ENCODE results near the gene TRMT2B. TPM values are rescaled to one million over a fixed set of nuclear protein-coding genes. Genes with fewer than 3 reads are reported as not detected.
"Not testable (repeated sequence)": the region's sequence is repeated elsewhere in the genome, so short reads cannot be mapped to it uniquely, and the experiment has no call there.

TRMT2B gene
- total RNA-seq, 2 experiments from 2014 or later: 21.1 to 24.0 TPM

GRCh38 chrX:100981498-100981845, 70.4 kb downstream of the TRMT2B start:
- POLR2A ChIA-PET: not testable (repeated sequence)

GRCh38 chrX:100980608-100981497, 71.1 kb downstream of the TRMT2B start:
- no peaks in the 10 kb centered on the region for H3K36me3 Mint-ChIP-seq (ENCODE audit: low read depth)
- ChIA-PET CTCF (no interaction called here), POLR2A (no interaction called here)
- DNase-seq: no peak
- no peaks in the 10 kb centered on the region for H3K4me1 Mint-ChIP-seq
- H3K27me3 Mint-ChIP-seq: no peaks in the 10 kb centered on the region
- no peak overlapping the region for H3K4me3 Mint-ChIP-seq
- H3K27ac Mint-ChIP-seq: no peak overlapping the region
- no peaks in the 10 kb centered on the region for H3K9me3 Mint-ChIP-seq

More at GRCh38 chrX:100981498-100981845, 70.4 kb downstream of the TRMT2B start:
- H3K4me3 Mint-ChIP-seq; H3K9me3 Mint-ChIP-seq; H3K27me3 Mint-ChIP-seq; H3K27ac Mint-ChIP-seq; H3K4me1 Mint-ChIP-seq; H3K36me3 Mint-ChIP-seq (ENCODE audit: low read depth); DNase-seq; CTCF ChIA-PET: not testable (repeated sequence)

DNA sequence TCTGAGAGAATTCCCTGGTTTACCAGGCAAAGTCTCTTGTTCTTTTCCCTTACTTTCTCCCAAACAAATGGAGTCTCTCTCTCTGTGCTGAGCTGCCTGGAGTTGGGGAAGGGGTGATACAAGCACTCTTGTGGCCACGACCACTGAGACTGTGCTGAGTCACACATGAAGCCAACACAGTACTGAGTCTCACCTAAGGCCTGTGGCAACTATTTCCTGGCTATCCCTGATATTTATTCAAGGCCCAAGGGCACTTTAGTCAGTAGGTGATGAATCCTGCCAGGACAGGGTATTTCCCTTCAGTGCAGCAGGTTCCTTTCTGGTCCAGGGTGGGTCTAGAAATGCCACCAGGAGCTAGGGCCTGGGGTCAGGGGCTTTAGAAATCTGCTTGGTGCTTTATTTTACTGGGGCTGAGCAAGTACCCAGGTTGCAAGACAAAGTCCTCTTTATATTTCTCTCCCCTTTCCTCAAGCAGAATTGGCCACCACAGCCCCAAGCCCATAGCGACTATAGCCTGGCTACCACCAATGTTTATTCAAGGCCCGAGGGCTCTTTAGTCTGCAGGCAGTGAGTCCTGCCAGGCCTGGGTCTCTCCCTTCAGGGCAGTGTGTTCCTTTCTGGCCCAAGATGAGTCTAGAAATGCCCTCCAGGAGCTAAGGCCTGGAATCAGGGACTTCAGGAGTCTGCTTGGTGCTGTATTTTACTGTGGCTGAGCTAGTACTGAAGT, 71.9 kb downstream of the TRMT2B start:
- H3K36me3 Mint-ChIP-seq (ENCODE audit: low read depth): no peaks in the 10 kb centered on the region
- no peaks in the 10 kb centered on the region for H3K4me1 Mint-ChIP-seq
- H3K27me3 Mint-ChIP-seq: no peaks in the 10 kb centered on the region
- DNase-seq: no peak
- no peaks in the 10 kb centered on the region for H3K9me3 Mint-ChIP-seq
- H3K4me3 Mint-ChIP-seq: no peak overlapping the region
- no peak overlapping the region for H3K27ac Mint-ChIP-seq
- ChIA-PET CTCF (no interaction called here), POLR2A (no interaction called here)

DNA sequence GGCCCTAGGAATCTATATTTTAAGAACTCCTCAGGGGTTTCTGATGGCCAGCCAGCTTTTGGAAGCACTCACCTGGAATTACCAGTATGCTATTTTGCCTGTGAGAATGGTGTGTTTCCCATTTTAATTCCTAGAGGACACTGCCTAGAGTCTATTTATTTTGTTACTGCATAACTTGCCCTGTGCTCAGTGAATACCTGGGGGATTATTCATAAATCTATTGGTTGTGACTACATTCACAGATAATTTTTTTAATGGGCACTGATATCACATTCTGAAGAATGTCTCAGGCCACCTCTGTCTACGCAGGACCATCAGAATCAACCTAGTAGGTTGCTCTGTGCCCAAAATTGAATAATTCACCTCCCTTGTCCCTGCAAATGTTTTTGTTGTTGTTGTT, 75.7 kb downstream of the TRMT2B start:
- H3K9me3 Mint-ChIP-seq: no peaks in the 10 kb centered on the region
- ChIA-PET POLR2A (no interaction called here), CTCF (no interaction called here)
- H3K27ac Mint-ChIP-seq: no peak overlapping the region
- no peak overlapping the region for H3K4me3 Mint-ChIP-seq
- DNase-seq: no peak
- H3K36me3 Mint-ChIP-seq (ENCODE audit: low read depth): no peaks in the 10 kb centered on the region
- no peaks in the 10 kb centered on the region for H3K27me3 Mint-ChIP-seq
- no peaks in the 10 kb centered on the region for H3K4me1 Mint-ChIP-seq

- Mint-ChIP-seq H3K36me3 (ENCODE audit: low read depth) (no peaks in the 10 kb centered on the region), H3K9me3 (no peaks in the 10 kb centered on the region), H3K27ac (no peak overlapping the region), H3K4me1 (no peaks in the 10 kb centered on the region), H3K4me3 (no peak overlapping the region), H3K27me3 (no peaks in the 10 kb centered on the region)
- ChIA-PET CTCF (no interaction called here), POLR2A (no interaction called here)
- no peak for DNase-seq
Measured at GRCh38 chrX:100975212-100975611, 76.7 kb downstream of the TRMT2B start.

DNA sequence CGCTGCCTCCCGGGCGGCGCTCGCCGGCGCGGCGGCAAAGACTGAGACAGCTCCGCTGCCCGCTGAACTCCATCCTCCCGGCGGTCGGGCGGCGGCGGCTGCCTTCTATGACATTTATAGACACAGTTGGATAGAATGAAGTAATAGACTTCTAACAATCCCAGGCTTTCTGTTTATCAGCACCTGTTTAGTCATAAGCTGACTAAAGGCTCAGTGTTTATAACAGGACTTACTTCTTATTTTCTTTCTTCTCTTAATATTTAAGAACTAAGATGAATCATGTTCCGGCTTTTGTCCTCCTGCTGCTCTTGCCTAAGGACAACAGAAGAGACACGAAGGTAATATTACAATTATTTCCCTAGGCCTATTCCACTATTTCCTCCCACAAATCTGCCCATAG, 78.5 kb downstream of the TRMT2B start:
- DNase-seq: no peak
- Mint-ChIP-seq H3K4me1 (no peaks in the 10 kb centered on the region), H3K27me3 (no peaks in the 10 kb centered on the region), H3K4me3 (no peak overlapping the region), H3K9me3 (no peaks in the 10 kb centered on the region), H3K27ac (no peak overlapping the region), H3K36me3 (ENCODE audit: low read depth) (no peaks in the 10 kb centered on the region)
- ChIA-PET CTCF (no interaction called here), POLR2A (no interaction called here)

DNA sequence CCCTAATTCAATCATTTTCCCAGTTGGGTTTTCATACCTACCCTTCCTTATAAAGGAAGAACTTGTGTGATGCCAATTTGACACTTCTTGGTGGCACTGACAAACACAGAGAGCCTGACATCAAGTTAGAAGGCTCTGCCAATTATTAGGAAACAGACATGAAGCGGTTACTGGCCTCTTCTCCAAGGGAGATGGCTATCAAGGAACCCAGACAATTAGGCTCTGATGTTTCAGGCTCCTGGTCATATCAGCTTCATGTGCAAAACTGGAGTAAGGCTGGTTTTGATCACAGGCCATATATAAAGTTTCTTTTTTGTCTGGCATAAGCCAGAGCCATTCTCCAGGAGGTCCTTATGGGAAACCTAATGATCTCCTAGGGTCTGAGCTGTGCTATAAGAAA, 82.0 kb downstream of the TRMT2B start:
- H3K4me1 Mint-ChIP-seq: no peaks in the 10 kb centered on the region
- CTCF ChIA-PET: no interaction called here

GRCh38 chrX:100969408-100969807, 82.5 kb downstream of the TRMT2B start, which contains the start of gene ARL13A:
Gene ARL13A, plus strand, starts transcription at chrX:100969708. Its CDS starts 3,982 bp downstream, at chrX:100973690.
- Mint-ChIP-seq H3K36me3 (ENCODE audit: low read depth) (no peaks in the 10 kb centered on the region), H3K4me3 (no peak within 1 kb of the TSS), H3K4me1 (no peaks in the 10 kb centered on the region), H3K9me3 (no peaks in the 10 kb centered on the region), H3K27ac (no peak within 1 kb of the TSS), H3K27me3 (no peaks in the 10 kb centered on the region)
- CTCF ChIA-PET: no interaction called here
- POLR2A ChIA-PET: no interaction called here
- no peak for DNase-seq

More for the DNA sequence above, 82.0 kb downstream of the TRMT2B start:
- no peak for DNase-seq
- H3K9me3 Mint-ChIP-seq: no peaks in the 10 kb centered on the region
- H3K4me3 Mint-ChIP-seq: no peak overlapping the region
- no peak overlapping the region for H3K27ac Mint-ChIP-seq
- no peaks in the 10 kb centered on the region for H3K27me3 Mint-ChIP-seq
- POLR2A ChIA-PET: no interaction called here
- H3K36me3 Mint-ChIP-seq (ENCODE audit: low read depth): no peaks in the 10 kb centered on the region

- DNase-seq: no peak
- no peaks in the 10 kb centered on the region for H3K4me1 Mint-ChIP-seq
- POLR2A ChIA-PET: no interaction called here
- no peaks in the 10 kb centered on the region for H3K27me3 Mint-ChIP-seq
- no peak overlapping the region for H3K27ac Mint-ChIP-seq
- H3K9me3 Mint-ChIP-seq: no peaks in the 10 kb centered on the region
- no peaks in the 10 kb centered on the region for H3K36me3 Mint-ChIP-seq (ENCODE audit: low read depth)
- H3K4me3 Mint-ChIP-seq: no peak overlapping the region
- CTCF ChIA-PET: no interaction called here
Measured at GRCh38 chrX:100964362-100964761, 87.5 kb downstream of the TRMT2B start.

- CTCF ChIA-PET: no interaction called here
- DNase-seq: no peak
- Mint-ChIP-seq H3K36me3 (ENCODE audit: low read depth) (no peaks in the 10 kb centered on the region), H3K9me3 (no peaks in the 10 kb centered on the region), H3K27ac (no peak overlapping the region), H3K4me1 (no peaks in the 10 kb centered on the region), H3K27me3 (no peaks in the 10 kb centered on the region), H3K4me3 (no peak overlapping the region)
- POLR2A ChIA-PET: no interaction called here
Measured at GRCh38 chrX:100962811-100963210, 89.1 kb downstream of the TRMT2B start.

Other genes starting within 250 kb of the TRMT2B start
- gene CSTF2, start 231.7 kb downstream of the TRMT2B start, total RNA-seq: 10 to 100 TPM; 33.3 to 36.3 TPM
- not detected for gene NOX1, start 177.8 kb downstream of the TRMT2B start, total RNA-seq
- gene XKRX, start 123.2 kb downstream of the TRMT2B start, total RNA-seq: under 1 TPM; 0.15 to 0.35 TPM
- gene ARL13A, start 82.4 kb downstream of the TRMT2B start, total RNA-seq: not detected
- gene TMEM35A, start 26.8 kb upstream of the TRMT2B start, total RNA-seq: not detected
- 10 to 100 TPM; 25.0 to 25.9 TPM for gene CENPI, start 46.1 kb upstream of the TRMT2B start, total RNA-seq
- under 1 TPM; 0.78 to 0.88 TPM for gene DRP2, start 167.7 kb upstream of the TRMT2B start, total RNA-seq
- not detected for gene TAF7L, start 239.2 kb upstream of the TRMT2B start, total RNA-seq

Data from activated CD4-positive, alpha-beta memory T cell treated with anti-CD3 and anti-CD28 coated beads, Interleukin-2, amount 10 ng/mL, durations not matched to agents 7 days and 5 days (primary cell).